GM19023 (cell line): Measurements from ENCODE around the gene USB1.
"Not testable (repeated sequence)": the region's sequence is repeated elsewhere in the genome, so short reads cannot be mapped to it uniquely, and the experiment has no call there.

ENCODE experiments used
- ATAC-seq: cut with Tn5 transposase; IDR thresholded peaks from one replicate; pipeline ENCODE4 v1.9.1; 2021; ENCODE audit warnings: mild to moderate bottlenecking, moderate library complexity; ENCODE audit not compliant: unreplicated experiment

The USB1 gene

GRCh38 chr16:57993897-57994296, 7.3 kb upstream of the USB1 start:
- no peak for ATAC-seq

DNA sequence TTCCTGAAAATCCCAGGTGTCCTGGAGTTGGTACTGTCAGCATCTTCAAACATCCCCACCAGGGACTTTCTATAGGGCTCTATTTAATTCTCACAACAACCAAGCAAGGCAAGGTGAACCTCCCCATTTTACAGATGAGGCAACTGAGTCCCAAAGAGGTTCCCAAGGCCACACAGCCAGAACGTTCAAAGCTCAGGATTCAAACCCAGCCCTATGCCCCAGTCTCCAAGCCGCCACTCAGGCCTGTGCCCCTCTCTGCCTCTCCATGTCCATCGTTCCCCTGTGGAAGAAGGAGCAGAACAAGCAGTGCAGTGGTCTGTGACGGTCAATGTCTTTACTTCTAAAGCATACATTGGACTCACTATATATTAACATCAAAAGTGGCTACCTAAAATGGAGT, 6.8 kb upstream of the USB1 start:
- ATAC-seq = no peak

DNA sequence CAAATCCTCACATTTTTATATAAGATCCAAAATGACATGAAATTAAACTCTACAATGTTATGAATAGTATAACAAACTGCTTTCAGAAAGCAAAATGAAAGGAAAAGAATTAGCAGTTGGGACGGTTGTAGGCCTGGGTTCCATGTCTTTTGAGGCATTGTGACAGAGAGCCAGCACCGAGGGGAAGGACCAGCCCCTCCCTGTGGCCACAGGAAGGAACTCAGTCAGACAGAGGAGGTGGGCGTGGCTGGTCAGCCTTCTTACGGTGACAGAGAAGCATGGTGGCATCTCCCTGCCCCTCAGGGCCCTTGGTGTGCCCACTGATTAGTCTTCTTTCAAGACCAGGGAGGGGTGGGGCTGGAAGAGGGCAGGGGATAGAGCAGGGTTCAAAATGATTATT, 6.4 kb upstream of the USB1 start:
- peak; percentile 51 for ATAC-seq

- ATAC-seq = no peak
These were observed 5.3 kb upstream of the USB1 start for GRCh38 chr16:57995721-57996405.

DNA sequence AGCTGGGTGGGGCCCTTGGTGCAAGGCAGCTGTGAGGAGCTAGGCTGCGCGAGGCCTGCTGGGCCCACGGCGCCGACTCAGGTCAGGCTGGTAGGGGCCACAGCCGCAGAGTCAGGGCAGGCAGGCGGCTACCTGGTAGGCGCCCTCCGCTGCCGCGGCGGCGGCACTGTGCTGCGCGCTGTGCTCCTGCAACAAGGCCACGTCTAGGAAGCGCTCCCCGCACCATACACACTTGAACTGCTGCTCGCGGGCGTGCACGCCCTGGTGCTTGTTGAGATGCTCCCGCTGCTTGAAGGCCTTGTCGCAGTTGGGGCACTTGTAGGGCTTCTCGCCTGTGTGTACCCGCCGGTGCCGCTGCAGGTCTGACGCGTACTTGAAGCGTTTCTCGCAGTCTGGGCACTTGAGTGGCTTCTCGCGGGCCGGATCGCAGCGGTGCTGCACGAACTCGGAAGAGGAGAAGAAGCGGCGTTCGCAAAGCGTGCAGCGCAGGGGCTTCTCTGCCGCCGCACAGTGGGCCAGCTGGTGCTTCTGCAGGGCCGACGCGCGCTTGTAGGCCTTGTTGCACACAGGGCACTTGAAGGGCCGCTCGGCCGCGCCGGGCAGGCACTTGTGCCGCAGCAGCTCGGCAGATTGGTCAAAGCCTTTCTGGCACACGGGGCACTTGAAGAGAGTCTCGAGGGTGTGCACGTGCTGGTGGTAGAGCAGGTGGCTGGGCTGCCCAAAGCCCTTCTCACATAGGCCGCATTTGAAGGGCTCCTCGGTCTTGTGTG, 4.6 kb upstream of the USB1 start:
- no peak for ATAC-seq

GRCh38 chr16:57997176-57997527, 4.1 kb upstream of the USB1 start:
- ATAC-seq = no peak

GRCh38 chr16:57997528-57998265, 3.5 kb upstream of the USB1 start:
- no peak for ATAC-seq

- ATAC-seq = no peak
These were observed 2.7 kb upstream of the USB1 start for GRCh38 chr16:57998486-57998885.

DNA sequence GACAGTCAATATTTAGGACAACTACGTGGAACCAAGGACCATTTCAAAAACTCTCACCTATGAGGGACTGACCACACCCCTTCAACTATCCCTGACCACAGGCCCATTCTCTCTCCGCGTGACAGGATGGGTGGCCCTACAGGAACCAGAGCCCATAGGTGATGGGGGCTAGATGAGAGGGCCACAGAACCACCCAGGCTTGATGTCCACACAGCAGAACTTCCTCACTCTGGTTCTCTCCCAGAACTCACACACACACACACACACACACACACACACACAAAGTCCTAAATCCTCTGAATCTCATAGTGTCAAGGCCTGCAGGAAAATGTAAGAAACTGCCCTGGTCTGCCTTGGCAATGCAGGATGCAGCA, 2.2 kb upstream of the USB1 start:
- no peak for ATAC-seq

- ATAC-seq = no peak
These were observed 1.7 kb upstream of the USB1 start for GRCh38 chr16:57999366-57999970.

GRCh38 chr16:57999971-58000705, 1.1 kb upstream of the USB1 start, which contains the start of gene ZNF319:
ZNF319 (minus strand) TSS chr16:58000672; CDS start chr16:57998265, 2,407 bp downstream.
- ATAC-seq = peak; percentile 19

GRCh38 chr16:58001781-58002415, 691 bp downstream of the USB1 start:
- ATAC-seq = no peak

GRCh38 chr16:58002416-58002800, 1.2 kb downstream of the USB1 start:
- no peak for ATAC-seq

DNA sequence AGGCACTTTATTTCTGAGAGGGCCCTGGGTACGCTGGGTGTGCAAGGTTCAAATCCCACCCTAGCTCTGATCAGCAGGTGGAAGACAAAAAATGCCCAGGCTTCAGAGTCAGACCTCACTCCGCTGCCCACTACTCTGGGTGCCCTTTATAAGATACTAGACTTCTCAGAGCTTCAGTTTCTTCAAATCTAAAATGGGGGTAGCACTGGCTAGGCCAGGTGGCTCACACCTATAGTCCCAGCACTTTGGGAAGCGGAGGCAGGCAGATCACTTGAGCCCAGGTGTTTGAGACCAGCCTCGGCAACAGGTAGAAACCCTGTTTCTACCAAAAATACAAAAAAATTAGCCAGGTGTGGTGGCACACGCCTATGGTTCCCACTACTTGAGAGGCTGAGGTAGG, 1.7 kb downstream of the USB1 start:
- ATAC-seq = no peak

- ATAC-seq = not testable (repeated sequence)
These were observed 3.5 kb downstream of the USB1 start for GRCh38 chr16:58004736-58005135.

DNA sequence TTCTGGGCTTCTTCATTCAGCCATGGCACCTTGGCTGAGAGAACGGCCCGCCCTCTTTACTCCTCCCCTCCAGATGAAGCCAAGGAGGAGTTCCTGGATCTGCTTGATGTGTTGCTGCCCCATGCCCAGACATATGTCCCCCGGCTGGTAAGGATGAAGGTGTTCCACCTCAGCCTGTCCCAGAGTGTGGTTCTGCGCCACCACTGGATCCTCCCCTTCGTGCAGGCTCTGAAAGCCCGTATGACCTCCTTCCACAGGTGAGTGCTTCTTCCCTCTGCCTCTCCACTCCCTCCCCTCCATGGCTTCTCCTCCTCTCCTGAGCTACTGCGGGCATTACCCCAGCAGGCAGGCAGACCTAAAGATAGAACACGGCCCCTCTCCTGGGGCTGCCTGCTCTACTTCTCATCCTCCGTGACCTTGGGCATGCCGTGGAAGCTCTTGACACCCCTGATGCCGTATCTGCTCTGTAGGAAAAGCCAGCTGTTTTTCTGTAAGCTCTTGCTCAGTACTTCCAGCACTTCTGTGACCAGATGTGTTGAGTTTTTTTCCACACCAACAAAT, 8.7 kb downstream of the USB1 start:
- no peak for ATAC-seq

DNA sequence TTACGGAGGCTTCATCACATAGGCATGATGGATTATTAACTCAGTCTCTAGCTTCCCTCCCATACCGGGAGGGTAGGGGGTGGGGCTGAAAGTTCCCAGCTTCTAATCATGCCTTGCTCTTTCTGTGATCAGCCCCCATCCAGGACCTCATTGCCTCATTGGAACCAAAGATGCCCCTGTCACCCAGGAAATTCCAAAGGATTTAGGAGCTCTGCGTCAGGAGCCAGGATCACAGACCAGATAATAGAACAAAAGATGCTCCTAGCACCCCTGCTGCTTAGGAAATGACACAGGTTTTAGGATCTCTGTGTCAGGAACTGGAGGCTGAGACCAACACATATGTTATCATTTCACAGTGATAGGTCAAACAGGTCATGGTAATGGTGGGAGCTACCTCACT, 9.7 kb downstream of the USB1 start:
- ATAC-seq = no peak

DNA sequence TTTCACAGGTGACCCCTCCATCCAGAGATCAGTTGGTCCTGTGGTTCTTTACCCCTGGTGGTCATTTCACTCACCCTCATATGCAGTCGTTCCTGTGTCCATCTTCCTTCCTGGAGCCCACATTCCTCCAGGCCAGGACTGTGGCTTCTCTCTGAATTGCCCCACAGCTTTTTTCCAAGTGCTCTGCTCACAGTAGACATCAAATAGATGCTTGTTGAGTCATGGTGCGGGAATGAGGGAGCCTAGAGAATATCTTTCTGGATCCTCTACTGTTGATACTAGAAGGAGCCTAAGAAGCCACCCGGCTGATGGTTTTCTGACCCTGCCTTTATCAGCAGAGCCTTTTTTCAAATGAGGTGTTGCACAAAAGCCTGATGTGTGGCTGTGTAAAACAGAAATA, 10.4 kb downstream of the USB1 start:
- no peak for ATAC-seq

DNA sequence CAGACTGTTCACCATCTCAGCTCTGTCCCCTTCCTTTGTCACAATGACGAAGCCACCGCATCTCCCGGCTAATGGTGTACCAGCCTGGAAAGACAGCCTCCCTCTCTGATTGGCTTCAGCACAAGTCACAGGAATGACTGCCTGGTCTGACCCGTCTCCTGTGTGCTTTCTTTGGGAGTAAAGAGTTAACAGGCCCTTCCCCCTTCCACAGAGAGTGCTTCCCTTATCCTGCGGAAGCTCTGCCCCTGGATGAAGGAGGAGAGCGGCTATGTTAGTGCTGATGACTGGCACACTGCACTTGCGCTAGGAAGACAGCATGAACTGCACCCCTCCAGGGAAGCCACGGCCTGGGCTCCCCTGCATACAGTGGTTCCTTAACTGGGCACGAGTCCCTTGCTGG, 11.3 kb downstream of the USB1 start:
- no peak for ATAC-seq
